ENCODE measurements around the gene RNASE13. TPM values are rescaled to one million over a fixed set of nuclear protein-coding genes. Genes with fewer than 3 reads are reported as not detected.

RNASE13 gene
- total RNA-seq, 1 experiment from 2014 or later: not detected

GRCh38 chr14:21024585-21025370, 9.8 kb downstream of the RNASE13 start, which contains the start of gene NDRG2:
Gene NDRG2 (minus strand): TSS chr14:21025061. CDS start chr14:21023315, 1,746 bp downstream.
- H4K8ac ChIP-seq (replicated peaks; ENCODE audit: insufficient read length, low read depth, low read length): no peak within 1 kb of the TSS
- H3K4ac ChIP-seq (ENCODE audit: low read depth, low read length): no peak within 1 kb of the TSS
- peaks cover 55% of the 10 kb centered on the region for H3K27me3 Mint-ChIP-seq (ENCODE audit: low read depth)
- no peak within 1 kb of the TSS for H3K56ac ChIP-seq (ENCODE audit: insufficient read length, low read depth, low read length)
- no peak within 1 kb of the TSS for H2BK5ac ChIP-seq (ENCODE audit: insufficient read length, low read length)
- peak within 1 kb of the TSS; percentile 76 for H3K4me2 ChIP-seq (ENCODE audit: insufficient read depth, insufficient read length, low read length)
- peak within 1 kb of the TSS; percentile 62 for H3K9ac ChIP-seq (ENCODE audit: extremely low read depth, insufficient read length, low read length)
- H4K5ac ChIP-seq (ENCODE audit: insufficient read length, low read depth, low read length): no peak within 1 kb of the TSS
- no peak within 1 kb of the TSS for H2BK12ac ChIP-seq (ENCODE audit: insufficient read length, low read depth, low read length)
- H3K27me3 ChIP-seq (ENCODE audit: insufficient read depth, low read length): peaks cover 8% of the 10 kb centered on the region; the same call in 1 of the 2 replicates
- peaks cover 6 to 15% (median 6%) of the 10 kb centered on the region in 3 experiments; a peak in 3 of 7 replicates for H3K36me3 Mint-ChIP-seq (ENCODE audit: insufficient read depth in 1 of 3, low read depth in 3 of 3)
- peak within 1 kb of the TSS; percentile 89 to 98 (median 97); a peak in 6 of 7 replicates for H3K27ac Mint-ChIP-seq
- peaks cover 4% of the 10 kb centered on the region; the same call in 1 of the 2 replicates for H3K4me1 ChIP-seq (ENCODE audit: insufficient read depth, low read length)
- peak within 1 kb of the TSS; percentile 90 for H3K14ac ChIP-seq (ENCODE audit: insufficient read depth, low read length)
- no peak within 1 kb of the TSS for H3K27ac ChIP-seq (ENCODE audit: insufficient read length, low read depth, low read length)
- no peak within 1 kb of the TSS for H2BK120ac ChIP-seq (ENCODE audit: low read depth, low read length, poor library complexity, severe bottlenecking)
- peak; percentile 88 for DNase-seq
- no peaks in the 10 kb centered on the region for H3K79me2 ChIP-seq (ENCODE audit: insufficient read depth, low read length)
- H3T11ph ChIP-seq (ENCODE audit: low read length): no peak within 1 kb of the TSS
- no peaks in the 10 kb centered on the region for H3K79me1 ChIP-seq (ENCODE audit: insufficient read depth, low read depth, low read length, poor library complexity, severe bottlenecking)
- no peak within 1 kb of the TSS for H2BK15ac ChIP-seq (ENCODE audit: low read depth, low read length)
- no peak within 1 kb of the TSS for H4K91ac ChIP-seq (ENCODE audit: insufficient read length, low read depth, low read length)
- no peak for TF ChIP-seq CTCF (conservative IDR thresholded peaks at IDR 0.05)
- no peak within 1 kb of the TSS for H2BK20ac ChIP-seq (ENCODE audit: low read depth, low read length, poor library complexity, severe bottlenecking)
- peak within 1 kb of the TSS; percentile 81 to 96 for H3K4me3 Mint-ChIP-seq
- peak within 1 kb of the TSS; percentile 68 for H3K18ac ChIP-seq (ENCODE audit: insufficient read length, low read depth, low read length)
- H3K9me3 Mint-ChIP-seq: no peaks in the 10 kb centered on the region
- H4K20me1 ChIP-seq (ENCODE audit: control insufficient read depth, insufficient read depth, insufficient read length): no peaks in the 10 kb centered on the region
- peaks cover 35 to 41% of the 10 kb centered on the region in 2 experiments for H3K4me1 Mint-ChIP-seq
- H2AK5ac ChIP-seq (ENCODE audit: insufficient read length, low read length): no peak within 1 kb of the TSS
- WGBS (ENCODE audit: extremely low coverage, insufficient read length, low lambda C conversion rate): no CpG with 5 or more reads among the region's 72 CpGs
- H3K23ac ChIP-seq (ENCODE audit: insufficient read length, low read depth, low read length): no peak within 1 kb of the TSS
- H3K9me3 ChIP-seq (ENCODE audit: control insufficient read depth, low read depth, low read length): no peaks in the 10 kb centered on the region
- H2AFZ ChIP-seq (ENCODE audit: low read length): no peak within 1 kb of the TSS
- peaks cover 12% of the 10 kb centered on the region for H3K23me2 ChIP-seq (ENCODE audit: insufficient read length, low read depth, low read length, poor library complexity, severe bottlenecking)
